ENCODE measurements around the gene TIMD4. TPM values are rescaled to one million over a fixed set of nuclear protein-coding genes. Genes with fewer than 3 reads are reported as not detected.

Gene TIMD4
- total RNA-seq, 1 donor from 2014 or later = not detected

DNA sequence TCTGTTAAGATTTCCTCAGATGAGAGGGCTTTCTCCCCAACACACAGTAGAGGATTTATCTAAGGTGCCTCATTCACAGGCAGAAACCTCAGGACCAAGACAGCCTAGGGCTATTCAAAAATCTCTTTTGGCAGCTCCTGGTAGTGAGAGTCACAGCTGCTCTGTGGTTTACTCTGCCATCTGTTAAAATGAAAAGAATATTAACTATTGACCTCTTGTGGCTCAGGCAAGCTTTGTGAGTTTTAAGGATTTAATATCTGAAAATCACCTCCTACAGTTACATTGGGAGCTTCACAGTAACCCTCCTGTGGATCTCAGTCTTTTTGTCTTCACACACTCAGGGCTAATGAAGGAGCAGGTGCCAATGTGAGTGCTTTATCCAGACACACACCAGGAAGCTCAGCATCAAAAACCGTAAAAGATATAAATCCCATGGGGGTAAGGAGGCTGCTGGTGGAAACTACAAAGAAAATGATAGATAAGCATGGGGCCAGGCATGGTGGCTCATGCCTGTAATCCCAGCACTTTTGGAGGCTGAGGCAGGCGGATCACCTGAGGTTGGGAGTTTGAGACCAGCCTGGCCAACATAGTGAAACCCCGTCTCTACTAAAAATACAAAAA, 83.3 kb downstream of the TIMD4 start:
- peaks cover 3% of the 10 kb centered on the region for H3K4me1 Mint-ChIP-seq
- Histone ChIP-seq H3F3A (ENCODE audit: low read depth) (no peaks in the 10 kb centered on the region), H3K9me3 (ENCODE audit: low read depth) (no peaks in the 10 kb centered on the region), H3K27ac (no peak overlapping the region), H3K9ac (no peak overlapping the region), H3K4me2 (no peak overlapping the region), H3K27me3 (no peaks in the 10 kb centered on the region), H3K4me3 (no peak overlapping the region), H3K79me2 (ENCODE audit: low read depth) (no peaks in the 10 kb centered on the region), H4K20me1 (ENCODE audit: low read depth) (no peaks in the 10 kb centered on the region), H3K36me3 (no peaks in the 10 kb centered on the region), H3K4me1 (no peaks in the 10 kb centered on the region), H2AFZ (replicated peaks) (no peak overlapping the region)
- no peaks in the 10 kb centered on the region for H3K27me3 Mint-ChIP-seq (ENCODE audit: insufficient read depth, low read depth)
- no peaks in the 10 kb centered on the region for H3K9me3 Mint-ChIP-seq
- no peak for TF ChIP-seq EZH2 (IDR thresholded peaks at IDR 0.05)
- no peak for TF ChIP-seq CTCF (IDR thresholded peaks at IDR 0.05)
- no peak for TF ChIP-seq EZH2phosphoT487 (IDR thresholded peaks at IDR 0.05)
- H3K36me3 Mint-ChIP-seq = no peaks in the 10 kb centered on the region
- no peak overlapping the region for H3K4me3 Mint-ChIP-seq
- no peak overlapping the region for H3K27ac Mint-ChIP-seq
- DNase-seq (ENCODE audit: low spot score) = no peak

GRCh38 chr5:156871212-156871611, 91.8 kb downstream of the TIMD4 start:
- no peak overlapping the region for H3K4me3 Mint-ChIP-seq
- peaks cover 3% of the 10 kb centered on the region for H3K9me3 Mint-ChIP-seq
- H3K27ac Mint-ChIP-seq = no peak overlapping the region

DNA sequence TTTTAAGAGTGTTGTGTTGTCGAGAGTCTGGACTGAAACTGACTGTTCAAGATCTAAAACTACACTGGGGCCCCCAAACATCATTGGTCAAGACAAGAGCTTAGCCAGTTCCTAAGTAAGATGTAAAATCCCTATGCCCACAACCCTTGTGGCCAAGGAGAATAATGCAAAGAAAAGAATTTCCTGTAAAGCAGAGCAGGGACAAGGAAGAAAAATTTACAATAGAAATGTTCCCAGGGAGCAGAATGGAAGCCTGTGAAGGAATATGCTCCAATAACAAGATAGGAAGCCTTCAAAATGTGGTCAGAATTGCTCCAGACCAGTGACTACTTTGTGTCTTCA, 92.6 kb downstream of the TIMD4 start:
- H3K36me3 ChIP-seq = no peaks in the 10 kb centered on the region
- H2AFZ ChIP-seq (replicated peaks) = peak overlapping the region; percentile 40
- H3K27me3 Mint-ChIP-seq (ENCODE audit: insufficient read depth, low read depth) = no peaks in the 10 kb centered on the region
- H3K4me2 ChIP-seq = no peak overlapping the region
- H3K79me2 ChIP-seq (ENCODE audit: low read depth) = no peaks in the 10 kb centered on the region
- TF ChIP-seq CTCF (IDR thresholded peaks at IDR 0.05) = no peak
- TF ChIP-seq EZH2phosphoT487 (IDR thresholded peaks at IDR 0.05) = no peak
- TF ChIP-seq EZH2 (IDR thresholded peaks at IDR 0.05) = no peak
- no peak overlapping the region for H3K4me3 ChIP-seq
- no peak overlapping the region for H3K27ac ChIP-seq
- no peak overlapping the region for H3K9ac ChIP-seq
- no peaks in the 10 kb centered on the region for H3K9me3 ChIP-seq (ENCODE audit: low read depth)
- DNase-seq (ENCODE audit: low spot score) = no peak
- H3K4me1 Mint-ChIP-seq = no peaks in the 10 kb centered on the region
- no peaks in the 10 kb centered on the region for H3K36me3 Mint-ChIP-seq
- H3K27ac Mint-ChIP-seq = no peak overlapping the region
- H3K9me3 Mint-ChIP-seq = peaks cover 3% of the 10 kb centered on the region
- H3F3A ChIP-seq (ENCODE audit: low read depth) = no peaks in the 10 kb centered on the region
- no peaks in the 10 kb centered on the region for H3K4me1 ChIP-seq
- H3K4me3 Mint-ChIP-seq = no peak overlapping the region
- no peaks in the 10 kb centered on the region for H3K27me3 ChIP-seq
- H4K20me1 ChIP-seq (ENCODE audit: low read depth) = no peaks in the 10 kb centered on the region

More at GRCh38 chr5:156871212-156871611, 91.8 kb downstream of the TIMD4 start:
- TF ChIP-seq CTCF (IDR thresholded peaks at IDR 0.05) (no peak), EZH2 (IDR thresholded peaks at IDR 0.05) (no peak), EZH2phosphoT487 (IDR thresholded peaks at IDR 0.05) (no peak)
- no peaks in the 10 kb centered on the region for H3K36me3 Mint-ChIP-seq
- no peaks in the 10 kb centered on the region for H3K27me3 Mint-ChIP-seq (ENCODE audit: insufficient read depth, low read depth)
- Histone ChIP-seq H3K36me3 (no peaks in the 10 kb centered on the region), H3F3A (ENCODE audit: low read depth) (no peaks in the 10 kb centered on the region), H3K4me2 (no peak overlapping the region), H3K4me3 (no peak overlapping the region), H3K9me3 (ENCODE audit: low read depth) (no peaks in the 10 kb centered on the region), H3K27me3 (no peaks in the 10 kb centered on the region), H3K9ac (no peak overlapping the region), H3K4me1 (no peaks in the 10 kb centered on the region), H3K79me2 (ENCODE audit: low read depth) (no peaks in the 10 kb centered on the region), H3K27ac (no peak overlapping the region), H2AFZ (replicated peaks) (no peak overlapping the region), H4K20me1 (ENCODE audit: low read depth) (no peaks in the 10 kb centered on the region)
- DNase-seq (ENCODE audit: low spot score) = no peak
- H3K4me1 Mint-ChIP-seq = no peaks in the 10 kb centered on the region

Other genes starting within 250 kb of the TIMD4 start
- gene PPP1R2B, start 112.9 kb downstream of the TIMD4 start, total RNA-seq (ENCODE audit: low replicate concordance) = 0.06 and 0.15 TPM in 2 replicates
- gene HAVCR1, start 95.9 kb upstream of the TIMD4 start, total RNA-seq (ENCODE audit: low replicate concordance) = not detected in 2 replicates
- gene HAVCR2, start 145.8 kb upstream of the TIMD4 start, total RNA-seq (ENCODE audit: low replicate concordance) = 0.19 and 0.37 TPM in 2 replicates
- gene MED7, start 179.6 kb upstream of the TIMD4 start, total RNA-seq (ENCODE audit: low replicate concordance) = 18.6 and 32.5 TPM in 2 replicates
- not detected in 2 replicates for gene GARIN3, start 203.0 kb upstream of the TIMD4 start, total RNA-seq (ENCODE audit: low replicate concordance)
- gene ITK, start 217.6 kb upstream of the TIMD4 start, total RNA-seq (ENCODE audit: low replicate concordance) = not detected in 2 replicates

Data from neural progenitor cell (in vitro differentiated cells).